ENCODE measurements around the gene AFDN.

DNA sequence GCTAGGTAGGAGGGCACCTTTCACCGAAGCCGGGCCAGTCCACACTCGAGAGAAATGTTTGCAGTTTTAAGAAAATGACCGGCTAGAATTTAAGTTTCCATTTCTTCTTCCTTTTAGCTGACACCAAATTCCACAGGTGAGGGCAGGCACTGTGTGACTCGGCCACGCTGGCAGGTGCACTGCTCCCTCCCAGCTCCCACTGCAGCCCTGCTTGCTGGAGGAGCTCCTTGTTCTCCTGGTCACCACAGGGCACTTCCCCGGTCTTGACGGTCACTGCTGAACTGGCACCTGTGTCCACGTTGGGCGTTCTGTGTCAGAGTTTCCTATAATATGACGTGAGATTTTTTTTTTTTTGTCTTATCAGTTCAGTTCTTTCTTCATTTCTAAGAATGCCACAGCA is 167.1 kb downstream of the AFDN start:
- TF ChIP-seq GATA3 (IDR thresholded peaks at IDR 0.05; ENCODE audit: low read depth, low read length), result no peak
- TF ChIP-seq GATA2 (IDR thresholded peaks at IDR 0.05; ENCODE audit: low read depth, low read length), result no peak

All from SH-SY5Y (cell line).